ENCODE measurements around the gene CLTB. TPM values are rescaled to one million over a fixed set of nuclear protein-coding genes. Genes with fewer than 3 reads are reported as not detected.

CLTB gene
- total and polyA plus RNA-seq, 2 of the 13 experiments (the other 11 are each of a cell fraction or from before 2014, with no cell fraction given) = 23.3 to 33.8 TPM

- in situ Hi-C loops (cut with HindIII; ENCODE audit: extremely low pct_ligation_motif_present, low pct_unique_long_range_greater_than_20kb) (no loop called here), intact Hi-C loops (cut with micrococcal nuclease; ENCODE audit: unreplicated experiment) (no loop called here)
- Histone ChIP-seq H3K4me2 (ENCODE audit: low read depth, low read length) (no peak overlapping the region), H3K27ac (ENCODE audit: extremely low read length, insufficient read depth, low read length) (no peak overlapping the region), H2AFZ (ENCODE audit: low read length) (no peak overlapping the region), H3K27me3 (ENCODE audit: control insufficient read depth in 1 of 2, insufficient read depth in 2 of 2, low read length in 2 of 2) (no peaks in the 10 kb centered on the region), H3K9me3 (ENCODE audit: low read length) (no peaks in the 10 kb centered on the region), H4K20me1 (ENCODE audit: insufficient read depth, low read length) (no peaks in the 10 kb centered on the region), H3K4me3 (replicated peaks in 1 of 3; ENCODE audit: insufficient read depth in 1 of 3, low read depth in 2 of 3, low read length in 3 of 3) (no peak overlapping the region), H3K36me3 (replicated peaks in 1 of 2; ENCODE audit: control insufficient read depth in 1 of 2, insufficient read depth in 2 of 2, low read length in 2 of 2) (peaks cover 2 to 6% of the 10 kb centered on the region in 2 experiments; a peak in 4 of 5 replicates), H3K79me2 (ENCODE audit: insufficient read depth, low read length) (no peaks in the 10 kb centered on the region), H3K9ac (ENCODE audit: insufficient read depth, low read depth, low read length) (no peak overlapping the region), H3K4me1 (ENCODE audit: insufficient read depth, low read length) (peaks cover 25% of the 10 kb centered on the region)
- WGBS (ENCODE audit: low lambda C conversion rate) = 89% methylated on average over 20 of the region's 20 CpGs
- ChIA-PET CTCF (ENCODE audit: low intra/inter-chr PET ratio, low total read pairs) (no interaction called here), POLR2A (interaction anchor here (1.0 kb wide), 1 partner anchor 10 kb away, joined by 3 read pairs; no protein-coding TSS in a partner anchor)
- DNase-seq (ENCODE audit: low spot score) (no peak), FAIRE-seq (no peak), ATAC-seq (peak; percentile 69)
- no TSS peak for BruUV-seq (replicated peaks)
- TF ChIP-seq CTCF (CRISPR knock-in tag; IDR thresholded peaks at IDR 0.05) (peak; percentile 30; the same call in 1 of the 2 replicates), SATB2 (CRISPR knock-in tag; IDR thresholded peaks at IDR 0.05) (no peak), ZBTB33 (CRISPR knock-in tag; IDR thresholded peaks at IDR 0.05) (0 out of 2 replicates have a peak, but pooled peaks have one; percentile 24), STAG1 (CRISPR knock-in tag; IDR thresholded peaks at IDR 0.05) (peak; percentile 39)
Observed at GRCh38 chr5:176405656-176406435, 10.5 kb downstream of the CLTB start.

Data from HepG2 (cell line).